Fibroblast of lung (primary cell): Measurements from ENCODE around the gene ARFGAP1. TPM values are rescaled to one million over a fixed set of nuclear protein-coding genes. Genes with fewer than 3 reads are reported as not detected.

ENCODE experiments used
- DNase-seq, 2 donors: peaks; one replicate each; pipeline versions ENCODE4 v3.0.0 to v3.0.0-alpha.2; 2010; ENCODE audit warnings: low read depth in 2 of 2
- H2AFZ ChIP-seq: 2 replicates; pipeline ENCODE4 v1.5.1; 2012; ENCODE audit warnings: low read length, control low read depth, inconsistent platforms
- H3K27ac ChIP-seq: 2 replicates; pipeline ENCODE4 v1.5.1; 2011; ENCODE audit warnings: low read length, control low read depth; ENCODE audit not compliant: insufficient read depth
- H3K27me3 ChIP-seq: 2 replicates; pipeline ENCODE4 v1.5.1; 2011; ENCODE audit warnings: mild to moderate bottlenecking, low read length; ENCODE audit not compliant: control insufficient read depth, insufficient read depth
- H3K36me3 ChIP-seq: 2 replicates; pipeline ENCODE4 v1.5.1; 2011; ENCODE audit warnings: low read length; ENCODE audit not compliant: control insufficient read depth, insufficient read depth
- H3K4me1 ChIP-seq: 2 replicates; pipeline ENCODE4 v1.5.1; 2011; ENCODE audit warnings: low read length; ENCODE audit not compliant: control insufficient read depth, insufficient read depth; ENCODE audit errors: extremely low read depth
- H3K4me2 ChIP-seq: 2 replicates; pipeline ENCODE4 v1.5.1; 2011; ENCODE audit warnings: low read length, control low read depth; ENCODE audit not compliant: insufficient read depth; ENCODE audit errors: extremely low read depth
- H3K4me3 ChIP-seq, 4 experiments: fragments of 200-600 bp in 1 of 4; sonication (generic) in 1 of 4; replicated peaks in 1 of 4; 2 replicates each; pipeline ENCODE4 v1.5.1; 2011 to 2016; ENCODE audit warnings: low read length in 4 of 4, low read depth in 3 of 4, mild to moderate bottlenecking in 3 of 4, control low read depth in 2 of 4, inconsistent platforms in 1 of 4, mixed read lengths in 1 of 4; ENCODE audit not compliant: insufficient read depth in 1 of 4; ENCODE audit errors: control extremely low read depth in 1 of 4
- H3K79me2 ChIP-seq: 2 replicates; pipeline ENCODE4 v1.5.1; 2012; ENCODE audit warnings: mild to moderate bottlenecking, low read length, inconsistent platforms; ENCODE audit not compliant: control insufficient read depth, insufficient read depth
- H3K9ac ChIP-seq: 2 replicates; pipeline ENCODE4 v1.5.1; 2011; ENCODE audit warnings: mild to moderate bottlenecking, low read length, control low read depth; ENCODE audit not compliant: insufficient read depth
- H3K9me3 ChIP-seq: 2 replicates; pipeline ENCODE4 v1.5.1; 2012; ENCODE audit warnings: low read depth, low read length; ENCODE audit not compliant: control insufficient read depth, insufficient read depth
- H4K20me1 ChIP-seq: 2 replicates; pipeline ENCODE4 v1.5.1; 2011; ENCODE audit warnings: low read length; ENCODE audit not compliant: control insufficient read depth, insufficient read depth; ENCODE audit errors: extremely low read depth
- EZH2 ChIP-seq: IDR thresholded peaks from 2 replicates; pipeline ENCODE4 v1.5.1; 2012; ENCODE audit warnings: low read length, control low read depth, mild to moderate bottlenecking; ENCODE audit errors: missing control alignments
- polyA plus RNA-seq, 2 donors: library from polyadenylated mRNA; depleted of rRNA in 1 of 2; stranded (reverse) in 1 of 2; unstranded in 1 of 2; fragments of >200 nt; gene quantifications; 2 replicates each; pipeline ENCODE4 v1.2.1, GENCODE V29; 2011 to 2012; ENCODE audit warnings: missing spikeins in 1 of 2
- total RNA-seq: library from RNA; depleted of rRNA; stranded (reverse); fragments of >200 nt; gene quantifications from 2 replicates; pipeline ENCODE4 v1.2.1, GENCODE V29; 2014
- TF ChIP-seq, protein P1 (sequence below), 2 donors: IDR thresholded peaks in 1 of 2; conservative IDR thresholded peaks in 1 of 2; 1 replicate in 1 of 2; 2 replicates in 1 of 2; pipeline ENCODE4 v1.5.1; 2011 to 2012; ENCODE audit warnings: low read length in 2 of 2, control low read depth in 1 of 2, inconsistent platforms in 1 of 2, low read depth in 1 of 2, mild to moderate bottlenecking in 1 of 2

ARFGAP1 gene
- total and polyA plus RNA-seq, 2 donors (not counting 1 experiment from before 2014, with no cell fraction given) = 37.6 to 42.9 TPM

DNA sequence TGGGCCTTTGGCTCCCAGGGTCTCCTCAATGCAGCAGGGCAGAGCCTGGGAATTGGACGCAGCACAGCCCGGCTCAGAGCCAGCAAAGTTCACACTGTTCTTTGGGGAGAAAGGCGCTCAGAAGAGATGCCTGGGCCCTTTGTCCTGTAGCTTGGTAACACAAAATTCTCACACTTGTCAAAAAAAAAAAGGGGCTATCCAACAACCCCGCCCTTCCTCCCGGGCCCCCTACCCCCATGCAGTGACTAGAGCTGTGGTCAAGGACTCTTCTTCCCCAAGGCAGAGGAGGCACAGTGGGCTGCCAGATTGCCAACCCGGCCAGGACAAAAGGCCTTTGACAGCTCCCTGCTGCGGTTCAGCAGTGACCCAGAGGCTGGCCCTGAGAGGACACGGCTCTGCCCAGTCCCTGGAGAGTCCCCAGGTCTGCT lies 20.3 kb upstream of the ARFGAP1 start:
- Histone ChIP-seq H3K4me1 (no peaks in the 10 kb centered on the region), H3K9me3 (no peaks in the 10 kb centered on the region), H3K27me3 (peaks cover 34% of the 10 kb centered on the region), H3K27ac (no peak overlapping the region), H3K4me3 (no peak overlapping the region), H3K36me3 (no peaks in the 10 kb centered on the region), H3K4me2 (no peak overlapping the region), H4K20me1 (no peaks in the 10 kb centered on the region), H3K79me2 (no peaks in the 10 kb centered on the region), H2AFZ (no peak overlapping the region), H3K9ac (no peak overlapping the region)
- DNase-seq = no peak
- TF ChIP-seq EZH2 = no peak
- TF ChIP-seq, protein P1, sequence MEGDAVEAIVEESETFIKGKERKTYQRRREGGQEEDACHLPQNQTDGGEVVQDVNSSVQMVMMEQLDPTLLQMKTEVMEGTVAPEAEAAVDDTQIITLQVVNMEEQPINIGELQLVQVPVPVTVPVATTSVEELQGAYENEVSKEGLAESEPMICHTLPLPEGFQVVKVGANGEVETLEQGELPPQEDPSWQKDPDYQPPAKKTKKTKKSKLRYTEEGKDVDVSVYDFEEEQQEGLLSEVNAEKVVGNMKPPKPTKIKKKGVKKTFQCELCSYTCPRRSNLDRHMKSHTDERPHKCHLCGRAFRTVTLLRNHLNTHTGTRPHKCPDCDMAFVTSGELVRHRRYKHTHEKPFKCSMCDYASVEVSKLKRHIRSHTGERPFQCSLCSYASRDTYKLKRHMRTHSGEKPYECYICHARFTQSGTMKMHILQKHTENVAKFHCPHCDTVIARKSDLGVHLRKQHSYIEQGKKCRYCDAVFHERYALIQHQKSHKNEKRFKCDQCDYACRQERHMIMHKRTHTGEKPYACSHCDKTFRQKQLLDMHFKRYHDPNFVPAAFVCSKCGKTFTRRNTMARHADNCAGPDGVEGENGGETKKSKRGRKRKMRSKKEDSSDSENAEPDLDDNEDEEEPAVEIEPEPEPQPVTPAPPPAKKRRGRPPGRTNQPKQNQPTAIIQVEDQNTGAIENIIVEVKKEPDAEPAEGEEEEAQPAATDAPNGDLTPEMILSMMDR (conservative IDR thresholded peaks at IDR 0.05 in 1 of 2, IDR thresholded peaks at IDR 0.05 in 1 of 2; ENCODE audit: low read depth in 1 of 2, low read length in 2 of 2) = no peak

DNA sequence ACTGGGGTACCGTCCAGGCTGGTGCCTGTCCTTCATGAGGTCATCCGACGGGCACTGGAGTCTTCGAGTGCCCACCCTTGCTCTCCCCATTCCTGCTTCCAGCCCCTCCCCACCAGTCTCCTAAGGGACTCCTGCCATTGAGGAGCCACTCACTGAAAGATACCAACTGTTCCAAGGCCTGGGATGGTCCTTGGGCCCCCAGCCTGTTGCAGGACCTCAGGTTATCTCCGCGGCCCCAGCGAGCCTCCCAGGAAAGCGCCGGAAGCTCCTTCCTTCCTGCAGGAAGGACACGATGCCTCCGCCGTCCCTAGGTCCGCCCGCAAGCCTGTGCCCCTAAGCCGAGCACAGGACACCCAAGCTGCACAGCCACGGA lies 19.6 kb upstream of the ARFGAP1 start:
- H3K79me2 ChIP-seq = no peaks in the 10 kb centered on the region
- H2AFZ ChIP-seq = no peak overlapping the region
- TF ChIP-seq, protein P1 (conservative IDR thresholded peaks at IDR 0.05 in 1 of 2, IDR thresholded peaks at IDR 0.05 in 1 of 2; ENCODE audit: low read depth in 1 of 2, low read length in 2 of 2) = no peak
- TF ChIP-seq EZH2 = peak; percentile 90
- no peaks in the 10 kb centered on the region for H4K20me1 ChIP-seq
- peaks cover 34% of the 10 kb centered on the region for H3K27me3 ChIP-seq
- H3K9me3 ChIP-seq = no peaks in the 10 kb centered on the region
- no peak overlapping the region for H3K4me3 ChIP-seq
- no peak overlapping the region for H3K4me2 ChIP-seq
- no peaks in the 10 kb centered on the region for H3K4me1 ChIP-seq
- no peak overlapping the region for H3K27ac ChIP-seq
- H3K36me3 ChIP-seq = no peaks in the 10 kb centered on the region
- DNase-seq = no peak
- H3K9ac ChIP-seq = no peak overlapping the region

DNA sequence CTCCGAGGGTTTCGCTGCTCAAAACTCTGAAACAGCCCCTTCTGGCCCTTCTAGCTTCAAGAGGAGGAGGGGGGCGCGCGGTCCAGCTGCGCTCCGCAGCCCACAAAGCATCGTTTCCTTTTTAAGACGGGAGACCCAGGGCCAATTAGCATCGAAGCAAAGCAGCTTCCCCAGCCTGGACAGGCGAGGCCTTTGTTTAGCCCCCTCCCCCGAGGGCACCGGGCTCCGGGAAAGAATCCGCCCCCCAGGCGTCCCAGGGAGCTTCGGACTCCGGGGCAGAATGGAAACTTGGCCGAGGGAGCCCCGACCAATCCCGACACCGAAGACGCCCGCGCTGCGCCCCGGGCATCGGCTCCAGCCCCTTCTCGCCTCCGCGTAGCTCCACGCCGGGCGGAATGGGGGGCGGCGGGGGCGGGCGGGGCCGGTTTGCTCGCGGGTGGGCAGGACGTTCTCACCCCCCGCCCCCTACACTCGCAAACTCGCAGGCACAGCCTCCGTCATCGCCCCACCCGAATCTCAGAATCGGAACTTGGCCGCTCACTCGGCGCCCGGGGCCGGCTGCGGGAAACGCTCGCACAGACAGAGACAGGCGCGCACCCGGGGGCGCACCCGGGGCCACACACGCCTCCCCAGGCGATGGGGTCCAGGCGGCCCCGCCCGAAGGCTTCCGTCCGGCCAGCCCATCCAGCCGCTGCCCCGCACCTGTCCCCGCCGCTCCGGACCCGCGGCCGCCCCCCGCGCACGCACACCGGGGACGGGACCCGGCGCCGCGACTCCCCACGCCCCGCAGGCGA lies 19.0 kb upstream of the ARFGAP1 start:
- Histone ChIP-seq H3K9me3 (no peaks in the 10 kb centered on the region), H3K79me2 (no peaks in the 10 kb centered on the region), H2AFZ (no peak overlapping the region), H3K4me2 (no peak overlapping the region), H3K4me3 (no peak overlapping the region), H4K20me1 (no peaks in the 10 kb centered on the region), H3K27me3 (peaks cover 36% of the 10 kb centered on the region), H3K9ac (no peak overlapping the region), H3K27ac (no peak overlapping the region), H3K4me1 (no peaks in the 10 kb centered on the region), H3K36me3 (no peaks in the 10 kb centered on the region)
- TF ChIP-seq, protein P1 (conservative IDR thresholded peaks at IDR 0.05 in 1 of 2, IDR thresholded peaks at IDR 0.05 in 1 of 2; ENCODE audit: low read depth in 1 of 2, low read length in 2 of 2) = no peak
- TF ChIP-seq EZH2 = peak; percentile 52
- no peak for DNase-seq
